Skeletal muscle tissue (tissue), 4 donors: ENCODE results near the gene UCK1. TPM values are rescaled to one million over a fixed set of nuclear protein-coding genes. Genes with fewer than 3 reads are reported as not detected.

Experiments
- H3K27ac ChIP-seq: one replicate; pipeline ENCODE4 v1.7.0; 2013; ENCODE audit warnings: mild to moderate bottlenecking, low read depth, low read length, inconsistent platforms
- H3K27me3 ChIP-seq, 3 donors: one replicate each; pipeline ENCODE4 v1.7.0; 2013; ENCODE audit warnings: low read length in 3 of 3; ENCODE audit not compliant: control insufficient read depth in 3 of 3, insufficient read depth in 3 of 3
- H3K36me3 ChIP-seq, 3 donors: one replicate each; pipeline ENCODE4 v1.7.0; 2013; ENCODE audit warnings: low read length in 3 of 3; ENCODE audit not compliant: control insufficient read depth in 3 of 3, insufficient read depth in 3 of 3
- H3K4me1 ChIP-seq, 3 donors: one replicate each; pipeline ENCODE4 v1.7.0; 2013; ENCODE audit warnings: low read length in 3 of 3, mild to moderate bottlenecking in 3 of 3; ENCODE audit not compliant: control insufficient read depth in 3 of 3, insufficient read depth in 3 of 3
- H3K4me3 ChIP-seq, 3 donors: one replicate each; pipeline ENCODE4 v1.7.0; 2013; ENCODE audit warnings: low read length in 3 of 3
- H3K9ac ChIP-seq, 3 donors: one replicate each; pipeline ENCODE4 v1.7.0; 2013; ENCODE audit warnings: low read length in 3 of 3, mild to moderate bottlenecking in 3 of 3, moderate library complexity in 2 of 3, low read depth in 1 of 3
- H3K9me3 ChIP-seq, 3 donors: one replicate each; pipeline ENCODE4 v1.7.0; 2013; ENCODE audit warnings: low read length in 3 of 3; ENCODE audit not compliant: control insufficient read depth in 3 of 3
- total RNA-seq: library from RNA; depleted of rRNA; stranded (reverse); fragments of >200 nt; gene quantifications from one replicate; pipeline ENCODE4 v1.2.3, GENCODE V29; 2014
- donor health status: Osteomylitis.

UCK1 gene
- total RNA-seq, 1 donor from 2014 or later: 9.4 TPM

- no peak overlapping the region for H3K4me3 ChIP-seq
- peaks cover 67 to 72% (median 67%) of the 10 kb centered on the region in 3 donors for H3K36me3 ChIP-seq
- no peak overlapping the region for H3K27ac ChIP-seq
- peak overlapping the region in 1 of 3 donors; percentile 40 for H3K9ac ChIP-seq
- peaks cover 7 to 19% (median 9%) of the 10 kb centered on the region in 3 donors for H3K4me1 ChIP-seq
- H3K9me3 ChIP-seq: no peaks in the 10 kb centered on the region
- H3K27me3 ChIP-seq: no peaks in the 10 kb centered on the region
These were observed 17.9 kb downstream of the UCK1 start for GRCh38 chr9:131513177-131513576.

- no peaks in the 10 kb centered on the region for H3K9me3 ChIP-seq
- H3K36me3 ChIP-seq: peaks cover 68 to 76% (median 73%) of the 10 kb centered on the region in 3 donors
- no peak overlapping the region for H3K9ac ChIP-seq
- H3K4me3 ChIP-seq: no peak overlapping the region
- no peak overlapping the region for H3K27ac ChIP-seq
- H3K27me3 ChIP-seq: no peaks in the 10 kb centered on the region
- peaks cover 0 to 10% (median 0%) of the 10 kb centered on the region in 3 donors for H3K4me1 ChIP-seq
These were observed 19.2 kb downstream of the UCK1 start for GRCh38 chr9:131511880-131512279.

DNA sequence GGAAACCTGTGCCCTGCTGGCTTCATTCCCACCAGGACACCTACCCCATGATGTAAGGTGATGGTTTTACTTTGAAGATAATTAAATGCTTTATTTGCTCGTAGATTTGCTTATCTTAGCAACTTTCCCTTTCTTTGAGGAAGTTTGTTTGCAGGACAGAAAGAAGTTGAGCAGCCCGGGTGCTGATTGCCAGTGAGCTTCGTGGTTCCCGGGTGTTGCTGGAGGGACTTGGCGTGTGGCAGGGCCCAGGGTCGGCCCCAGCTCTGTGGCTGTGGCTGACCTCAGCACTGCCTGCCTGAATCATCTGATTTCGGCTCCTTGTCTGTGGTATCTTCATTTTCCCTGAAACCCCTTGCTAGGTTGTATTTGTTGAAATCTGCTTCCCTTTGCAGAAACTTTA lies 19.6 kb downstream of the UCK1 start:
- Histone ChIP-seq H3K36me3 (peaks cover 64 to 74% (median 69%) of the 10 kb centered on the region in 3 donors), H3K4me1 (peaks cover 0 to 8% (median 0%) of the 10 kb centered on the region in 3 donors), H3K4me3 (no peak overlapping the region), H3K27me3 (no peaks in the 10 kb centered on the region), H3K9me3 (no peaks in the 10 kb centered on the region), H3K9ac (no peak overlapping the region), H3K27ac (no peak overlapping the region)

- Histone ChIP-seq H3K9ac (no peak overlapping the region), H3K4me1 (peaks cover 14 to 38% (median 22%) of the 10 kb centered on the region in 3 donors), H3K9me3 (no peaks in the 10 kb centered on the region), H3K27me3 (no peaks in the 10 kb centered on the region), H3K27ac (no peak overlapping the region), H3K36me3 (peaks cover 15 to 22% (median 20%) of the 10 kb centered on the region in 3 donors), H3K4me3 (no peak overlapping the region)
These were observed 26.1 kb downstream of the UCK1 start for GRCh38 chr9:131505012-131505411.

- H3K4me3 ChIP-seq: peak overlapping the region; percentile 89 to 98 (median 93)
- H3K36me3 ChIP-seq: peaks cover 19 to 20% (median 19%) of the 10 kb centered on the region in 3 donors
- H3K4me1 ChIP-seq: peaks cover 14 to 38% (median 22%) of the 10 kb centered on the region in 3 donors
- H3K27me3 ChIP-seq: no peaks in the 10 kb centered on the region
- H3K27ac ChIP-seq: no peak overlapping the region
- peak overlapping the region; percentile 79 to 91 (median 86) for H3K9ac ChIP-seq
- no peaks in the 10 kb centered on the region for H3K9me3 ChIP-seq
These were observed 27.2 kb downstream of the UCK1 start for GRCh38 chr9:131503626-131504465.

DNA sequence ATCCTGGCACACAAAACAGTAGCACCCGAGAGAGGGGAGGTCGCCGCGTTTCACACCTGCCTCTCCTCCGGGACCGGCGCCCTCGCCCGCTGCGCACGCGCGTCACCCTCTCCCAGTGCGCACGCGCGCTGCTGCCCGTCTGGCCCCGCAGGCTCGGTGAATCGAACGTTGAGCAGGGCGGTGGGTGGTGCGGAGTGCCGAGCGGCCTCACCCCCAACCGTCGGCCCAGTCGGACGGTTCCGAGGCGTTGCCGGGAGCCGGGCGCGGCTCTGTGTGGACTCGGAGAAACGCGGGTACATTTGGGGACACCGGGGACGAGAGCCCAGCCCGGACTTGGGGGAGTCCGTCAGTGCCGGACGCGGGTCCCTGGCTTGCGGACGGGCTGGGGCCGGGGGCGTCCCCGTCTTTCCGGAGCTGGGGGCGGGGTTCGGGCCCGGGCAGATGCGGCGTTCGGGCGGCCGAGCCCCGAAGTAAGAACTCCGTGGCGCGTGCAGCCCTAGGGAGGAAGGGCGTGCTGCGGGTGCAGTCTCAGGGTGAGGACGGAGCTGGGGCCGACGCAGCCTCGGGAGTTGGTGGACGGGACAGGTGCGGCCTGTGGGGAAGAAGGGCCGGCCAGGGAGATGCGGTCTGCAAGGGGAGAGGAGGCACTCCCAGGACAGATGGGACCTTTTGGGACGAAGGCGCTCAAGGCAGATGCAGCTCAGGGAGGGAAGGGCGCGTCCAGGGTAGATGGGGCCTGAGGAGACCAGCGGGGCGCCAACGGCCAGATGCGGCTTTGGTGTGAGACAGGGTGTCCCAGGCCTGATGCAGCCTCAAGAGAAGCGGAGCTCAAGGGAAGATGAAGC lies 28.1 kb downstream of the UCK1 start, which contains the start of gene POMT1:
Gene POMT1 (plus strand): TSS at position 138 of the 845 bp plus-strand sequence. CDS start 1,301 bp downstream, outside the sequence.
- Histone ChIP-seq H3K4me1 (peaks cover 14 to 38% (median 22%) of the 10 kb centered on the region in 3 donors), H3K27me3 (no peaks in the 10 kb centered on the region), H3K27ac (peak within 1 kb of the TSS; percentile 73), H3K4me3 (peak within 1 kb of the TSS; percentile 89 to 98 (median 93)), H3K36me3 (peaks cover 22 to 26% (median 25%) of the 10 kb centered on the region in 3 donors), H3K9ac (peak within 1 kb of the TSS; percentile 79 to 91 (median 86)), H3K9me3 (no peaks in the 10 kb centered on the region)

- Histone ChIP-seq H3K4me3 (no peak overlapping the region), H3K36me3 (peaks cover 31 to 36% (median 32%) of the 10 kb centered on the region in 3 donors), H3K27ac (no peak overlapping the region), H3K9me3 (no peaks in the 10 kb centered on the region), H3K27me3 (no peaks in the 10 kb centered on the region), H3K9ac (no peak overlapping the region), H3K4me1 (peaks cover 14 to 38% (median 22%) of the 10 kb centered on the region in 3 donors)
These were observed 30.0 kb downstream of the UCK1 start for GRCh38 chr9:131500939-131501541.

DNA sequence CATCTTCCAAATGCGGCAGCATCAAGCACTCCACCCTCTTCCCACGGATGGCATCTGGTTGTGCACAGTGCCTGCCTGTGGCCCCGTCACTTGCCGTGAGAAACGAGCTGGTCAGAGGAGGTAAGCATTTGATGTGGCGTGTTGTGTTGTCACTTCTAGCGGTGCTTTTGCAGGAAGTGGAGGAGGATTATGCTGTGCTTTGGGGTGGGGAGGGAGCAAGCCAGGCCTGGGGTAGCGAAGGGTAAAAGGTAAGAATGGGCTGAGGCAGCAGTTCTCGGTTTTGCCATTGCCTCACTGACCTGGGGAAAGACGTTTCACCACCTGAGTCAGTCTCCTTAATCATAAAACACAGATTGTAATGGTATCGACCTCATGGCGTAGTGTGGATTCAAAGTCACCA lies 30.7 kb downstream of the UCK1 start:
- Histone ChIP-seq H3K4me3 (no peak overlapping the region), H3K9me3 (no peaks in the 10 kb centered on the region), H3K27me3 (no peaks in the 10 kb centered on the region), H3K9ac (no peak overlapping the region), H3K36me3 (peaks cover 37 to 43% (median 38%) of the 10 kb centered on the region in 3 donors), H3K4me1 (peaks cover 14 to 38% (median 22%) of the 10 kb centered on the region in 3 donors), H3K27ac (peak overlapping the region; percentile 15)

- no peak overlapping the region for H3K9ac ChIP-seq
- H3K4me1 ChIP-seq: peaks cover 11 to 36% (median 21%) of the 10 kb centered on the region in 3 donors
- no peaks in the 10 kb centered on the region for H3K27me3 ChIP-seq
- H3K27ac ChIP-seq: no peak overlapping the region
- H3K36me3 ChIP-seq: peaks cover 45 to 51% (median 47%) of the 10 kb centered on the region in 3 donors
- H3K9me3 ChIP-seq: no peaks in the 10 kb centered on the region
- H3K4me3 ChIP-seq: no peak overlapping the region
These were observed 31.8 kb downstream of the UCK1 start for GRCh38 chr9:131499254-131499767.
